ENCODE results near the gene KRTAP3-1.
"Not testable (repeated sequence)": the region's sequence is repeated elsewhere in the genome, so short reads cannot be mapped to it uniquely, and the experiment has no call there.

The KRTAP3-1 gene

GRCh38 chr17:41008811-41009210 is at the start of gene KRTAP3-1:
Gene KRTAP3-1 (minus strand): TSS chr17:41009128. CDS start chr17:41009074, 54 bp downstream.
- no peak for DNase-seq (ENCODE audit: low read depth in 2 of 2)

GRCh38 chr17:41057547-41057946 is 48.6 kb upstream of the KRTAP3-1 start:
- no peak for DNase-seq (ENCODE audit: low read depth in 2 of 2)

GRCh38 chr17:41055130-41055529 is 46.2 kb upstream of the KRTAP3-1 start, which contains the start of gene KRTAP2-2:
Gene KRTAP2-2 (minus strand): TSS chr17:41055230. CDS start chr17:41055211, 19 bp downstream.
- not testable (repeated sequence) for DNase-seq (ENCODE audit: low read depth in 2 of 2)

- DNase-seq (ENCODE audit: low read depth in 2 of 2), result not testable (repeated sequence)
Measured at GRCh38 chr17:41054556-41054955, 45.6 kb upstream of the KRTAP3-1 start.

- no peak for DNase-seq (ENCODE audit: low read depth in 2 of 2)
Measured at GRCh38 chr17:41054025-41054424, 45.1 kb upstream of the KRTAP3-1 start.

GRCh38 chr17:41052566-41052965 is 43.6 kb upstream of the KRTAP3-1 start:
- no peak for DNase-seq (ENCODE audit: low read depth in 2 of 2)

GRCh38 chr17:41049110-41049509 is 40.2 kb upstream of the KRTAP3-1 start:
- DNase-seq (ENCODE audit: low read depth in 2 of 2), result no peak

- DNase-seq (ENCODE audit: low read depth in 2 of 2), result no peak
Measured at GRCh38 chr17:41048441-41048840, 39.5 kb upstream of the KRTAP3-1 start.

- DNase-seq (ENCODE audit: low read depth in 2 of 2), result not testable (repeated sequence)
Measured at GRCh38 chr17:41046735-41047465, 38.0 kb upstream of the KRTAP3-1 start, which contains the start of gene KRTAP2-1. Gene KRTAP2-1 (minus strand): TSS chr17:41047316. CDS start chr17:41047267, 49 bp downstream.

- DNase-seq (ENCODE audit: low read depth in 2 of 2), result no peak
Measured at GRCh38 chr17:41042953-41043352, 34.0 kb upstream of the KRTAP3-1 start.

- not testable (repeated sequence) for DNase-seq (ENCODE audit: low read depth in 2 of 2)
Measured at GRCh38 chr17:41040783-41041571, 32.0 kb upstream of the KRTAP3-1 start, which contains the start of gene KRTAP1-1. Gene KRTAP1-1 (minus strand): TSS chr17:41041450. CDS start chr17:41041397, 53 bp downstream.

- no peak for DNase-seq (ENCODE audit: low read depth in 2 of 2)
Measured at GRCh38 chr17:41037853-41038350, 29.0 kb upstream of the KRTAP3-1 start.

- not testable (repeated sequence) for DNase-seq (ENCODE audit: low read depth in 2 of 2)
Measured at GRCh38 chr17:41034346-41034935, 25.5 kb upstream of the KRTAP3-1 start, which contains the start of gene KRTAP1-3. Gene KRTAP1-3 (minus strand): TSS chr17:41034874. CDS start chr17:41034821, 53 bp downstream.

- DNase-seq (ENCODE audit: low read depth in 2 of 2), result no peak
Measured at GRCh38 chr17:41029633-41030245, 20.8 kb upstream of the KRTAP3-1 start, which contains the start of gene KRTAP1-4. Gene KRTAP1-4 (minus strand): TSS chr17:41030195. CDS start chr17:41030078, 117 bp downstream.

- DNase-seq (ENCODE audit: low read depth in 2 of 2), result no peak
Measured at GRCh38 chr17:41026715-41027471, 18.0 kb upstream of the KRTAP3-1 start, which contains the start of gene KRTAP1-5. Gene KRTAP1-5 (minus strand): TSS chr17:41027208. CDS start chr17:41027155, 53 bp downstream.

GRCh38 chr17:41024697-41025096 is 15.8 kb upstream of the KRTAP3-1 start:
- no peak for DNase-seq (ENCODE audit: low read depth in 2 of 2)

GRCh38 chr17:41020336-41020735 is 11.4 kb upstream of the KRTAP3-1 start:
- no peak for DNase-seq (ENCODE audit: low read depth in 2 of 2)

GRCh38 chr17:41019415-41019814 is 10.5 kb upstream of the KRTAP3-1 start:
- DNase-seq (ENCODE audit: low read depth in 2 of 2), result no peak

GRCh38 chr17:41018541-41018940 is 9.6 kb upstream of the KRTAP3-1 start:
- DNase-seq (ENCODE audit: low read depth in 2 of 2), result no peak

- no peak for DNase-seq (ENCODE audit: low read depth in 2 of 2)
Measured at GRCh38 chr17:41016578-41017215, 7.8 kb upstream of the KRTAP3-1 start.
